OCI-M1 (cell line): ENCODE results near the gene HIVEP2.
A peak's percentile ranks its signal among the peaks of the same experiment; 100 is the strongest.

Experiments used
- DNase-seq: peaks from one replicate; lab custom pipeline; 2025; lab: John Stamatoyannopoulos, UW

HIVEP2 gene

GRCh38 chr6:142887517-142887916, 57.5 kb downstream of the HIVEP2 start:
- DNase-seq = peak; percentile 41

GRCh38 chr6:142886431-142887170, 58.4 kb downstream of the HIVEP2 start:
- DNase-seq = peak; percentile 86

- DNase-seq = peak; percentile 78
These were observed 59.7 kb downstream of the HIVEP2 start for GRCh38 chr6:142885182-142885867.

- no peak for DNase-seq
These were observed 60.6 kb downstream of the HIVEP2 start for GRCh38 chr6:142884214-142885035.

GRCh38 chr6:142883011-142883410, 62.0 kb downstream of the HIVEP2 start:
- DNase-seq = no peak

GRCh38 chr6:142881761-142882160, 63.2 kb downstream of the HIVEP2 start:
- peak; percentile 66 for DNase-seq

GRCh38 chr6:142881290-142881689, 63.7 kb downstream of the HIVEP2 start:
- DNase-seq = no peak

GRCh38 chr6:142880201-142880600, 64.8 kb downstream of the HIVEP2 start:
- no peak for DNase-seq

GRCh38 chr6:142879527-142879926, 65.4 kb downstream of the HIVEP2 start:
- no peak for DNase-seq

- no peak for DNase-seq
These were observed 65.9 kb downstream of the HIVEP2 start for GRCh38 chr6:142879076-142879475.

GRCh38 chr6:142878407-142878806, 66.6 kb downstream of the HIVEP2 start:
- DNase-seq = no peak

- DNase-seq = peak; percentile 75
These were observed 70.3 kb downstream of the HIVEP2 start for GRCh38 chr6:142874676-142875075.

GRCh38 chr6:142872376-142872775, 72.6 kb downstream of the HIVEP2 start:
- peak; percentile 35 for DNase-seq

GRCh38 chr6:142871910-142872331, 73.1 kb downstream of the HIVEP2 start:
- peak; percentile 55 for DNase-seq

GRCh38 chr6:142870787-142871415, 74.1 kb downstream of the HIVEP2 start:
- no peak for DNase-seq

GRCh38 chr6:142868917-142869316, 76.1 kb downstream of the HIVEP2 start:
- no peak for DNase-seq

- peak; percentile 83 for DNase-seq
These were observed 76.8 kb downstream of the HIVEP2 start for GRCh38 chr6:142867988-142868812.

- DNase-seq = peak; percentile 29
These were observed 77.6 kb downstream of the HIVEP2 start for GRCh38 chr6:142867355-142867801.

- DNase-seq = no peak
These were observed 81.0 kb downstream of the HIVEP2 start for GRCh38 chr6:142863981-142864380.

GRCh38 chr6:142861711-142862110, 83.3 kb downstream of the HIVEP2 start:
- DNase-seq = no peak

GRCh38 chr6:142860498-142860897, 84.5 kb downstream of the HIVEP2 start:
- no peak for DNase-seq
